GM19238 (cell line): ENCODE data around the gene MUC4.
"Not testable (repeated sequence)": the region's sequence is repeated elsewhere in the genome, so short reads cannot be mapped to it uniquely, and the experiment has no call there.

Experiments used
- DNase-seq: peaks from one replicate; pipeline ENCODE4 v3.0.0; 2011; ENCODE audit warnings: low spot score; ENCODE audit not compliant: insufficient read length

Gene MUC4

GRCh38 chr3:195762611-195763010 is 49.1 kb downstream of the MUC4 start:
- no peak for DNase-seq

DNA sequence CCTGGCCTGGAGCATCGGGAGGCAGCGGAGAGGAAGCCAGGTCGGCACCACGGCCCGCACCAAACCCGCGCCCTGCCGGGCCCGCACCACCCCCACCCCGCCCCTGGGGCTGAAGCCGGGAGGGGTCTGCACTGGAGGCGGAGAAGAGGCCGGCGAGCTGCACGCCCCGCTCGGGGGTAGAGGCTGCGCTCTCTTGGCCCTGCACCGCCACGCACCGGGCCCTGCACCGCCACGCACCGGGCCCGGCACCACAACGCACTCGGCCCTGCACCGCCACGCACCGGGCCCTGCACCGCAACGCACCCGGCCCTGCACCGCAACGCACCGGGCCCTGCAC is 49.5 kb downstream of the MUC4 start:
- no peak for DNase-seq

- no peak for DNase-seq
Measured at GRCh38 chr3:195761567-195762248, 50.0 kb downstream of the MUC4 start.

DNA sequence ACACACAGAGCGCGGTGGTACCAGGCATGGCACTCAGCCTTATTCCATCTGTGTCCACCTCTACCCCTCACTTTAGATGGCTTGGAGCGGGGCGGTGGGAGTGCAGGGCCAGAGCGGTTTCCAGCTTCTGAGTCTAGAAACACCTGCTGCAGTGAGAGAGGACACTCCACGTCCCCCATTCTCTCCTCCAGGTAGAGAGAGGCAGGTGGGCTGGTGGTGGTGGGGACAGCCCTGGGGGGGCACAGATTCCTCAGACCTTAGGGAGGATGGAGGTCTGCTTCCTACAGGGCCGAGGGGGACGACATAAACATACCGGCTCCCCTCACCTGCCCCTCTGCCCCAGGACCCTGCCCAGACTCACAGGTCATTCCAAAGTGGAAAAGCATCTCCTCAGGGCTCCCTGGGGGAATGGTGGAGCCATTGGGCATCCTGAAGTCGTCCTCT is 50.6 kb downstream of the MUC4 start:
- DNase-seq: no peak

- no peak for DNase-seq
Measured at GRCh38 chr3:195760345-195761122, 51.2 kb downstream of the MUC4 start.

- DNase-seq: no peak
Measured at GRCh38 chr3:195758721-195759353, 52.9 kb downstream of the MUC4 start.

DNA sequence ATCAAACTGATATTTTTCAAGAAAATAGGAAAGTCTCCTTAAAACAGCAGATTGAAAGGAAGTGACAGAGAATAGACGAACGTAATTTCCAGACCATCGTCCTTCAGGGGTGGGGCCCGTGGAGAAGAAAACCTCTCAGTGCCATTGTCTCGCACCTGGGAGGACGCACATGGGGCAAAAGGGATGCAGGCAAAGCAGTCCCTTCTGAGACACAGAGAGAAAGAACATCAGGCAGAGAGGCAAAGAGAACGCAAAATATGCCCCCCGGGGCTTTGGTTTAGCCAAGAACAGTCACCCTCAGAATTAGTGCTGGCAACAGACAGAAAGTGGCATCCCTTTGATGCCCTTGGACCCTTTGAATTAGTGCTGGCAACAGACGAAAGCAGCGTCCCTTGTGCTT is 53.9 kb downstream of the MUC4 start:
- DNase-seq: no peak

DNA sequence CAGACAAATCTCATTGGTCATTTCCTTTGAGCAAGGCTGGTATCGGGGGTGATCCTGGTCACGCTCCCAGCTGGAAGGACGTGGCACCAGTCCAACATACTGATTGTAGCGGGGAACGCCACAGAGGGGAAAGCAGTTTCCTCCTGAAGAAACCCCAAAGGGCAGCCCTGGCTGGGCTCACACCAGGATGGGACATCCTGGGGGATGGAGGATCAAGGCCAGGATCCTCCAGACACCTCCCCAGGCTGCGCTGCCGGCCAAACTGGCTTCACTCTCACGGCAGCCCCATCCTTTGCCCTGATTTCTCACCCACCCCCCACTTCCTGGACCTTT is 54.3 kb downstream of the MUC4 start:
- no peak for DNase-seq

DNA sequence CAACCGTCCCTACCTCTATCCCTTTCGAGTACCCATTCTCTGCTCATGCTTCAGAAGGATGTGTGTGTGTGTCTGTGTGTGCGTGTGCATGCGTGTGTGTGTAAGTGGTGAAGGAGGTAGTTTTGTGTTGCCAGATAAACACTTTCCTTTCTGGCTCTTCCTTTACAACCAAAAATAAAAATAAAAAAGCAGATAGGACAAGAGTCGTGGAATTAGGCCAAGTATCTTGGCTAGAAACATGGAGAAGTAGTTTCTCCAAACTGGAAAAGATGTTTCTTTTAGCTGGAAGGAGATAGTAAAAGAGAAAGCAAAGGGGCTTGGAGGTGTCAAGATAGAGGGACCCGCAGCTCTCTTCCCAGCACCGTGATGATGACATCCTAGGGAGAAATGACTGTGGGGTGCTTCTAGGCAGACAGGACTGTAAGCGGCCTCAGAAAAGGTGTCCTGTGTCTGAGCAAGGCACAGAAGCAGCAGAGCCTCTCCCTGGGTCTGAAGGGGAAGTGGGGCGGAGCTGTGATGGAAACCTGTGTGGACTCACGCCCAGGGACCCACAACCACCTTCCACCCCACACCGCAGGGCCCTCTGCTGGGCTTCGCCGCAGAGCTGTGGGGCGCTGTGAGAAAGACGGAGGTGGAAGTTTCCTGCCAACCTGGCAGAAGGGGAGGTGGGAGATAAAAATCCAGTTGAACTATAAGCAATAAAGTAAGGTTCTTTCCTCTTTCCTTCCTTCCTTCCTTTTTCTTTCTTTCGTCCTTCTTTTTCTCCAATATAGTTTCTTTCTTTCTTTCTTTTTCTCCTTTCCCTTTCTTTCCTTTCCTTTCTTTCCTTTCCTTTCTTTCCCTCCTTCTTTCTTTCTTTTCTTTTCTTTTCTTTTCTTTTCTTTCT is 55.7 kb downstream of the MUC4 start:
- DNase-seq: no peak

DNA sequence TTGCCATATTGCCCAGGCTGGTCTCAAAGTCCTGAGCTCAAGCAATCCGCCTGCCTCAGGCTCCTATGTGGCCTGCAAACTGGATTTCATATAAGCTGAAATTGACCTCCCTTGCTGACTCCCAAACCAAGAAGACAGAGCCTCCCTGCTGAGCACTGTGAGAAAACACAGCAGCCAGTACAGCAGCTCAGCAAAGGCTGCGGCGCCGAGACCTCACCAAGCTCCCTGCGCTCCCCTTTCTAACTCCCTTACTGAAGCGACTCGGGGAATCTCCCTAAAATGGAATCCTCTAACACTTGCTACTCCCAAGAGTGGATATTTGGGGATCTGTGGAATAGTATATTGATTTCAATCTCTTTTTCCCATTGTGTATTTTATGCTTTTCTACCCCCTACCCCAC is 56.3 kb downstream of the MUC4 start:
- DNase-seq: no peak

DNA sequence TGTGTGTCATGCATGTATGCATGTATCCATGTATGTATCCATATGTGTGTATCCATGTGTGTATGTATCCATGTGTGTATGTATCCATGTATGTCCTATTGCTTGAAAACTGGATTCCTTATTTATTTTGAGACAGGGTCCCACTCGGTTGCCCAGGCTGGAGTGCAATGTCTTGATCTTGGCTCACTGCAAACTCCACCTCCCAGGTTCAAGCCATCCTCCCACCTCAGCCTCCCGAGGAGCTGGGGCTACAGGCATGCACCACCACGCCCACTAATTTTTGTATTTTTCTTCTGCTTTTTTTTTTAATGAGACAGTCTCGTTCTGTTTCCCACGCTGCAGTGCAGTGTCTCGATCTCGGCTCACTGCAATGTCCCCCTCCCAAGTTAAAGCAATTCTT is 56.8 kb downstream of the MUC4 start:
- DNase-seq: no peak

GRCh38 chr3:195754141-195754540 is 57.6 kb downstream of the MUC4 start:
- no peak for DNase-seq

DNA sequence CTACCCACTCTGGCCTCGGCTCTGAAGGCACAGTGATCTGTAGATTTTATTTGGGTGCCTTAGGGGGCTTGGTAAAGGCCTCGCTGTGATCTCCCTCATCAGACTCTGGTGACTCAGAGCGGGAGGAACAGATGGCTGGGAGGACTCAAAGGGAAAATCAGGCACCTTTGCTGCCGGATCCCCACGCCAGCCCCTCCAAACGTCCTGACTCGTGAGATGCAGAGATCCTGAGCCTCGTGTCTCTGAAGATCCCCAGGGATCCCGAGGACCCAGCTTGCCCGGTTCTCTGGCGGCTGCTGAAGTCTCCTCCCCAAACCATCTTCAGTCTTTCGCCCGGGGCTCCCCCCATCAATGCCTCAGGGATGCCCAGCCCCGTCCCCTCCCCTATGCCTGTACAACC is 58.1 kb downstream of the MUC4 start:
- DNase-seq: no peak

GRCh38 chr3:195752546-195753331 is 59.0 kb downstream of the MUC4 start:
- no peak for DNase-seq

GRCh38 chr3:195752066-195752465 is 59.7 kb downstream of the MUC4 start:
- DNase-seq: no peak

GRCh38 chr3:195751560-195751959 is 60.2 kb downstream of the MUC4 start:
- DNase-seq: no peak

DNA sequence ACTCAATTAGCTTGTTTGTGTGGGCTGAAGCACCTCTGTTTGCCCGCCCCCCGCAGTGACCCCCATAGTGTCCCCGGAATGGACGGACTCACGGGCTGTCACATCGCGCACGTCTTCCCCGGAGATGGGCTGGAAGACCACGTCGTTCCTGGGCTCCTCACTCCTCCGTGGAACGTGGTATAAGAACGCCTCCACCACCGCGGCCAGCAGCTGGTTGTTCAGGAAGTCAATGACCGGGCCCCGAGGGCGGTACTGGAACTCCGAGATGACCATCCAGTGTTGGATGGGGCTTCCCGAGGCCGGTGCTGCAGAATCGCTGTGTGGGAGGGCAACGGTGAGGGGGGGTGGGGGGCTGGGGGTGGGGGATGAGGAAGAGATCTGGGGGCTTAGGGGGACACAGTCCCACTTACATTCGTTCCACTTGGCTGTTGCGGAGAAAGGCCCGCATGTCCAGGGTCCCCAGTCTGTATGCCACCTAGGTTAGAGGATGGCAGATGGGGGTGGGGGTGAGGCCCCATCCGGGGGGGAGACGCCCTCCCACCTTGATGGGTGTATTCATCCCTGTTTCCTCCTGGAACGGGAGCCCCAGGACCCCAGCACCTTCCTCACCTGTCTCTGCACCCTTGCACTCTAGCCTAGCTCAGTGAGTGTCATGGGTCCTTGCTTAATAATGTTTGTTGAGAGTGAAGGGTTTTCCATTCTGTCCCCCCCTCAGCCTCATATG is 60.8 kb downstream of the MUC4 start:
- DNase-seq: no peak

DNA sequence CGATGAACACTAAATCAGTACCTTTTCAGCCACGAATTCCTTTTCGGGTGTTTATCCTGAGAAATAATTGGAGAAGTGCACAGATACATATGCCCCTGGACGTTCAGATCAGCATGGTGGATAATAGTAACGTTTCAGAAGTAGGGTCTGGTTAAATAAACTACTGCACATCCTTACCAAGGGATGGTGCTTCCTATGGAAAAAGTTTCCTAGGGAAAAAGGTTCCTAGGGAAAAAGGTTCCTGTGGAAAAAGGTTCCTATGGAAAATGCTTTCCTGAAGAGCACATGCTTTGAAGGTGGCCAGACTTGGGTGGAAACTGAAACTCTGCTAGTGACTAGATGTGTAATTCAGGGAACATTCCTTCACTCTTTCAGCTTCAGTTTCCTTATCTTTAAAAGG is 62.6 kb downstream of the MUC4 start:
- not testable (repeated sequence) for DNase-seq

DNA sequence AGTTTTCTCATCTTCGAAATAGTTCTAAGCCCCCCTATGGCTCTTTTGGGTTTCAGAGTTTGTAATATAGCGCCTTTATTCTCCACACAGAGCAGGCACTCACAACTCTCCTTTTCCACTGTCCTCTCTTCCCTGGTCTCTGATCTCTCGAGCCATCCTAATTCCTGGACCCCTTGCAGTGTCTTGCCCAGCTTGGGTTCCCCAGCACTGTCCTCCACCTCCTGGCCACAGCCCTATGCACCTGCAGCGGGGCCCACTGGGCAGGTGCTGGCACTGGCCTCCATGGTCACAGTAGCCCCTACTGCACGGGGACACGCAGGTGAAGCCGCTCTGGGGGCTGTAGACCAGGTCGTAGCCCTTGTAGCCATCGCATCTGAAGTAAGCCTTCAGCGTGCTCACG is 63.1 kb downstream of the MUC4 start:
- DNase-seq: no peak

- DNase-seq: no peak
Measured at GRCh38 chr3:195746751-195747150, 65.0 kb downstream of the MUC4 start.
